Loucy (cell line): ENCODE measurements around the gene CHDH.

Experiments
- CTCF ChIP-seq: fragments of 200-600 bp; sonication (generic); conservative IDR thresholded peaks from 2 replicates; pipeline ENCODE4 v1.5.1; 2014; ENCODE audit warnings: mild to moderate bottlenecking, antibody characterized with exemption, low read length
- EZH2phosphoT487 ChIP-seq: fragments of 200-600 bp; IDR thresholded peaks from 2 replicates; pipeline ENCODE4 v1.6.1; 2018; ENCODE audit warnings: antibody characterized with exemption, mild to moderate bottlenecking, moderate library complexity, borderline replicate concordance

- TF ChIP-seq EZH2phosphoT487 (no peak), CTCF (no peak)
Observed at GRCh38 chr3:53842436-53843194, 3.6 kb downstream of the CHDH start.
